ENCODE results near the gene USP49.

- TF ChIP-seq USF2 (IDR thresholded peaks at IDR 0.05; ENCODE audit: low read depth, low read length) (no peak), POLR2A (IDR thresholded peaks at IDR 0.05; ENCODE audit: low read depth, low read length) (no peak), CTCF (conservative IDR thresholded peaks at IDR 0.05; ENCODE audit: low read depth, low read length) (no peak), FOS (IDR thresholded peaks at IDR 0.05; ENCODE audit: low read depth, low read length) (no peak), BHLHE40 (IDR thresholded peaks at IDR 0.05; ENCODE audit: low read depth, low read length) (no peak), MXI1 (IDR thresholded peaks at IDR 0.05; ENCODE audit: borderline replicate concordance, low read depth, low read length) (no peak), SMC3 (IDR thresholded peaks at IDR 0.05; ENCODE audit: low read depth, low read length) (no peak), CEBPB (IDR thresholded peaks at IDR 0.05; ENCODE audit: low read depth, low read length) (no peak)
Measured at GRCh38 chr6:41740366-41741162, 154.6 kb downstream of the USP49 start.

All from IMR-90 (cell line).